ENCODE results near the gene PPP5C.

DNA sequence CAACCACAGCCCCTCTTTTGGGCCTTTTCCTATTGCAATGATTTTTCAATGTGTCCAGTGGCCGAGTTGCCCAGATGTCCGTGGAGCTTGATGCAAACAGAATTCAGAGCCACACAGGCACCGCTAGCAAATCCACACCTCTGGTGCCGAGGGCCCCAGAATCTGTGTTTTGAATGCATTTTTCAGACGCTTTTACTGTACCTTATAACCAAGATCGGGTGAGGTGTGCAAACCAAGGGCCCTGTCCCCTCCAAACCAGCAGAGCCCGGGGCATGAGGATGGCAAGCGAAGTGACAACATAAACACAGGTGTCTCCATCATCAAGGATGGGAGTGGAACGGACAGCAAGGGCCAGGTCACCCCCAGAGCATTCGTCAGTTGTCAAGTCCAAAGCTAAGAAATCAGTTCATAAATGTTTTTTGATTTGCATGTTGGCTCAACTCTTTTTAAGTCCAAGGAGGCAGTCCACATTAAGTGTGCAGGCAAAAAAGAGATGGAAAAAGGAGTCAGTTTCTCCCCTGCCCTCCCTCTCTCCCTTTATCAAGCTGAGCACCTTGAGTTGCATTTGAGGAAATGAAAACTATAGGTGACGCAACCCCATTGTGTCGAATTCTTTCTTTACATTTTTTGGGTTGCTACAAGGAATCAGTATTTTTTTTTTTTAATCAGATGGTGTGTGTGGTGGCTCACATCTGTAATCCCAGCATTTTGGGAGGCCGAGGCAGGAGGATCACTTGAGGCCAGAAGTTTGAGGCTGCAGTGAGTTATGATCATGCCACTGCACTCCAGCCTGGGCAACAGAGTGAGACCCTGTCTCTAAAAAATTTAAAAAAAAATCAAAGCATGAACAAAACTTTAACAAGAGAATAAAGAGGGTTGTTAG is 63.6 kb downstream of the PPP5C start:
- TF ChIP-seq EP300 (IDR thresholded peaks at IDR 0.05; ENCODE audit: borderline replicate concordance in 1 of 2, low read depth in 2 of 2, low read length in 2 of 2) (no peak), TBP (IDR thresholded peaks at IDR 0.05; ENCODE audit: low read depth, low read length) (no peak), SP2 (IDR thresholded peaks at IDR 0.05; ENCODE audit: low read length) (no peak), MAFK (IDR thresholded peaks at IDR 0.05; ENCODE audit: low read depth, low read length) (no peak), NRF1 (IDR thresholded peaks at IDR 0.05; ENCODE audit: low read depth, low read length) (no peak), JUND (IDR thresholded peaks at IDR 0.05; ENCODE audit: low read length) (no peak), SAP30 (IDR thresholded peaks at IDR 0.05; ENCODE audit: insufficient read depth, insufficient replicate concordance, low read length) (no peak)
- TF ChIP-seq, protein P1, sequence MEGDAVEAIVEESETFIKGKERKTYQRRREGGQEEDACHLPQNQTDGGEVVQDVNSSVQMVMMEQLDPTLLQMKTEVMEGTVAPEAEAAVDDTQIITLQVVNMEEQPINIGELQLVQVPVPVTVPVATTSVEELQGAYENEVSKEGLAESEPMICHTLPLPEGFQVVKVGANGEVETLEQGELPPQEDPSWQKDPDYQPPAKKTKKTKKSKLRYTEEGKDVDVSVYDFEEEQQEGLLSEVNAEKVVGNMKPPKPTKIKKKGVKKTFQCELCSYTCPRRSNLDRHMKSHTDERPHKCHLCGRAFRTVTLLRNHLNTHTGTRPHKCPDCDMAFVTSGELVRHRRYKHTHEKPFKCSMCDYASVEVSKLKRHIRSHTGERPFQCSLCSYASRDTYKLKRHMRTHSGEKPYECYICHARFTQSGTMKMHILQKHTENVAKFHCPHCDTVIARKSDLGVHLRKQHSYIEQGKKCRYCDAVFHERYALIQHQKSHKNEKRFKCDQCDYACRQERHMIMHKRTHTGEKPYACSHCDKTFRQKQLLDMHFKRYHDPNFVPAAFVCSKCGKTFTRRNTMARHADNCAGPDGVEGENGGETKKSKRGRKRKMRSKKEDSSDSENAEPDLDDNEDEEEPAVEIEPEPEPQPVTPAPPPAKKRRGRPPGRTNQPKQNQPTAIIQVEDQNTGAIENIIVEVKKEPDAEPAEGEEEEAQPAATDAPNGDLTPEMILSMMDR (IDR thresholded peaks at IDR 0.05; ENCODE audit: control extremely low read depth in 1 of 3, insufficient read depth in 1 of 3, low read depth in 1 of 3, low read length in 3 of 3), result no peak

Data from H1 (cell line).